Uterus (tissue), 4 donors: Measurements from ENCODE around the gene AUP1. TPM values are rescaled to one million over a fixed set of nuclear protein-coding genes. Genes with fewer than 3 reads are reported as not detected.

ENCODE experiments used
- DNase-seq, 2 donors: peaks; one replicate each; pipeline ENCODE4 v3.0.0-alpha.2; 2019 to 2020
- H3K27ac ChIP-seq, 2 donors: fragments of 200-600 bp; sonication (generic); 1 replicate in 1 of 2; 2 replicates in 1 of 2; pipeline ENCODE4 v1.5.1; 2016 to 2018
- H3K27me3 ChIP-seq, 2 donors: fragments of 200-600 bp; sonication (generic); one replicate each; pipeline ENCODE4 v1.5.1; 2018 to 2019; ENCODE audit warnings: control low read depth in 1 of 2
- H3K36me3 ChIP-seq, 2 donors: fragments of 200-600 bp; sonication (generic); one replicate each; pipeline ENCODE4 v1.5.1; 2019; ENCODE audit warnings: control low read depth in 1 of 2
- H3K4me1 ChIP-seq, 2 donors: fragments of 200-600 bp; sonication (generic); one replicate each; pipeline ENCODE4 v1.5.1; 2018 to 2019; ENCODE audit warnings: control low read depth in 1 of 2
- H3K4me3 ChIP-seq, 2 donors: fragments of 200-600 bp; sonication (generic); 1 replicate in 1 of 2; 2 replicates in 1 of 2; pipeline ENCODE4 v1.5.1; 2018 to 2019; ENCODE audit warnings: mild to moderate bottlenecking in 1 of 2
- H3K9me3 ChIP-seq, 2 donors: fragments of 200-600 bp; sonication (generic); one replicate each; pipeline ENCODE4 v1.5.1; 2019; ENCODE audit warnings: control low read depth in 1 of 2
- POLR2A ChIP-seq, 2 donors: fragments of 450-650 bp; IDR thresholded peaks; one replicate each; pipeline ENCODE4 v1.6.1; 2016; ENCODE audit warnings: antibody characterized with exemption in 2 of 2, mild to moderate bottlenecking in 1 of 2, moderate library complexity in 1 of 2
- intact Hi-C: fragments of 100-400 bp; cut with DNase I; formaldehyde crosslinking; loops from one replicate; pipeline ENCODE4 v1.15.1; 2023; ENCODE audit warnings: low total_unique reads
- total RNA-seq, 4 donors: library from RNA; depleted of rRNA in 3 of 4; stranded (reverse); fragments of >200 nt in 3 of 4; gene quantifications; one replicate each; pipeline versions ENCODE4 v1.1.0 to v1.2.4, GENCODE V29; 2014 to 2023
- TF ChIP-seq, protein P1 (sequence below), 4 experiments: fragments of 200-600 bp in 2 of 4; fragments of 450-650 bp in 2 of 4; sonication (generic) in 2 of 4; IDR thresholded peaks; one replicate each; pipeline ENCODE4 v1.5.1; 2016 to 2019; ENCODE audit warnings: antibody characterized with exemption in 4 of 4, mild to moderate bottlenecking in 2 of 4, moderate library complexity in 1 of 4
- donor health status: DM: yes; HTN: yes; CAD: no.

AUP1 gene
- total RNA-seq, 4 donors from 2014 or later: 62.8 to 87.0 (median 70.7) TPM

DNA sequence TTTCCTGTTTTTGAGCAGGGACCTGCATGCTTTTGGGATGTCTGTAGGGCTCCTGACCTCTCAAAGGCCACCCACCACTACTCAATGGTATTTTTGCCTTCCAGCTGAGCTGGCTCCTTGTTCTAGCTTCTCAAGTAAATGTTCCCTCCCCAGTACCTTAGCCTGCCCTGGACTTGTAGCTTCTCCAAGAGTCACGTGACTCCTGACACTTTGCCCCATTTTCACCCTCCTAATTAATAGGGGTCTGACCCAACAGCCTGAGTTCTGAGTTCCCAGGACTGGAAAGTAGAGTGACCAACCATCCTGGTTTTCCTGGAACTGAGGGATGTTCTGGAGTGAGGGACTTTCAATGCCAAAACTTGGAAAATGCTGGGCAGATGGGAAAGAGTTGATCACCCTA is 34.1 kb downstream of the AUP1 start:
- TF ChIP-seq POLR2A (IDR thresholded peaks at IDR 0.05): no peak
- TF ChIP-seq, protein P1, sequence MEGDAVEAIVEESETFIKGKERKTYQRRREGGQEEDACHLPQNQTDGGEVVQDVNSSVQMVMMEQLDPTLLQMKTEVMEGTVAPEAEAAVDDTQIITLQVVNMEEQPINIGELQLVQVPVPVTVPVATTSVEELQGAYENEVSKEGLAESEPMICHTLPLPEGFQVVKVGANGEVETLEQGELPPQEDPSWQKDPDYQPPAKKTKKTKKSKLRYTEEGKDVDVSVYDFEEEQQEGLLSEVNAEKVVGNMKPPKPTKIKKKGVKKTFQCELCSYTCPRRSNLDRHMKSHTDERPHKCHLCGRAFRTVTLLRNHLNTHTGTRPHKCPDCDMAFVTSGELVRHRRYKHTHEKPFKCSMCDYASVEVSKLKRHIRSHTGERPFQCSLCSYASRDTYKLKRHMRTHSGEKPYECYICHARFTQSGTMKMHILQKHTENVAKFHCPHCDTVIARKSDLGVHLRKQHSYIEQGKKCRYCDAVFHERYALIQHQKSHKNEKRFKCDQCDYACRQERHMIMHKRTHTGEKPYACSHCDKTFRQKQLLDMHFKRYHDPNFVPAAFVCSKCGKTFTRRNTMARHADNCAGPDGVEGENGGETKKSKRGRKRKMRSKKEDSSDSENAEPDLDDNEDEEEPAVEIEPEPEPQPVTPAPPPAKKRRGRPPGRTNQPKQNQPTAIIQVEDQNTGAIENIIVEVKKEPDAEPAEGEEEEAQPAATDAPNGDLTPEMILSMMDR (IDR thresholded peaks at IDR 0.05): no peak
- DNase-seq: no peak
- no peak overlapping the region for H3K4me3 ChIP-seq
- H3K27me3 ChIP-seq: peaks cover 4 to 25% of the 10 kb centered on the region in 2 donors
- no peaks in the 10 kb centered on the region for H3K9me3 ChIP-seq
- intact Hi-C loops: no loop called here
- H3K27ac ChIP-seq: no peak overlapping the region
- H3K36me3 ChIP-seq: no peaks in the 10 kb centered on the region
- H3K4me1 ChIP-seq: peaks cover 0 to 15% of the 10 kb centered on the region in 2 donors

DNA sequence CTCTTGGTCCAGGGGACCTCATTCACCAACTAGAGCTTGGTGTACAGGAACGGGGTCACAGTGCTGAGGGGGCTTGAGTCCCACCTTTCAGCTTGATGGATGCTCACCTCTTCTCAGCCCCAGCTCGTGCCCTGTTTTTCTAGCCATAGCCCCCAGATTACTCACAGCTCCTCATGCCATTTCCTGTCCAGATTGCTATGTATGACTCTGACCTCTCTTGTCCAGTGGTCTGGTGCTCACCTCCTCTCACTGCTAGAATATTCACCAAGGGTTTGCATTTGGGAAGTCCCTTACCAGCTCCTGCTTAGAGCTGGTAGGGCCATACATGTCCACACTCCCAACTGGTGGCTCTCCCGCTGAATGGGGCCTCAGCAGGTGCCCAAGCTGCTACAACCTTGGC is 36.0 kb downstream of the AUP1 start:
- intact Hi-C loops: no loop called here

DNA sequence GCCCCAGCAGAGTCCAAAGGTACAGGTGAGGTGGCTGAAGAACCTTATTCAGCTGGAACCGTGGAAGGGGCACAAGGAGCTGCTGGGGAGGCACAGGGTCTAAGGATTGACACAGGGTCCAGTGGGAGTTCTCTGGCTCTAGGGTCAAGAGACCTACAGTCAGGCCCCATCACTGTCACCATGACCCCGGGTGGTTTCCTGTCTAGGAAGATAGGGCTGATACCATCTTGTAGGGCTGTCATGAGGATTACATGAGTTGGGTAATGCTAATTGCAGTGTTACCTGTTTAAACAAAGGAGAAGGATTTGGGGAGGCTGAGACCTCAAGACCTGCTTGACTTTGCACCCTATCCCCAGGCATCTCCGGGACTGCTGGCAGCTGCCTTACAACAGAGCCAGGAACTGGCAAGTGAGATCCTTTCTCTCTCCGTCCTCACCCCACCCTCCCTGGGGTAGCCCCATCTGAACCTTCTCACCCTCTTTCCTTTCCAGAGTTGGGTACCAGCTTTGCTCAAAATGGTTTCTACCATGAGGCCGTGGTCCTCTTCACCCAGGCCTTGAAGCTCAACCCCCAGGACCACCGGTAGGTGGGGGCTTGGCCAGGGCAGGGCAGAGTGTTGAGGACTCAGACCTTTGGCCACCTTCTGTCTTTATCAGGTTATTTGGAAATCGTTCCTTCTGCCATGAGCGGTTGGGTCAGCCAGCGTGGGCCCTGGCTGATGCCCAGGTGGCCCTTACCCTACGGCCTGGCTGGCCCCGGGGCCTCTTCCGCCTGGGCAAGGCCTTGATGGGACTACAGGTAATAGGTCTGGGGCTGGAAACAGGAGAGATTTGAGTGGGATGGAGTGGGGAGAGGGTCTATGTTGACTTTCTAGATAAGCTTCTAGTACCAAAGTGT is 37.6 kb downstream of the AUP1 start:
- no peak overlapping the region for H3K4me3 ChIP-seq
- no peaks in the 10 kb centered on the region for H3K4me1 ChIP-seq
- TF ChIP-seq, protein P1 (IDR thresholded peaks at IDR 0.05): no peak
- TF ChIP-seq POLR2A (IDR thresholded peaks at IDR 0.05): no peak
- no peaks in the 10 kb centered on the region for H3K27me3 ChIP-seq
- H3K36me3 ChIP-seq: no peaks in the 10 kb centered on the region
- no peak for DNase-seq
- no peak overlapping the region for H3K27ac ChIP-seq
- H3K9me3 ChIP-seq: no peaks in the 10 kb centered on the region
- intact Hi-C loops: no loop called here

More for the DNA sequence above, 36.0 kb downstream of the AUP1 start:
- no peak overlapping the region for H3K4me3 ChIP-seq
- H3K4me1 ChIP-seq: peaks cover 0 to 9% of the 10 kb centered on the region in 2 donors
- no peak overlapping the region for H3K27ac ChIP-seq
- no peaks in the 10 kb centered on the region for H3K9me3 ChIP-seq
- DNase-seq: no peak
- no peak for TF ChIP-seq POLR2A (IDR thresholded peaks at IDR 0.05)
- H3K36me3 ChIP-seq: no peaks in the 10 kb centered on the region
- H3K27me3 ChIP-seq: peaks cover 0 to 9% of the 10 kb centered on the region in 2 donors

DNA sequence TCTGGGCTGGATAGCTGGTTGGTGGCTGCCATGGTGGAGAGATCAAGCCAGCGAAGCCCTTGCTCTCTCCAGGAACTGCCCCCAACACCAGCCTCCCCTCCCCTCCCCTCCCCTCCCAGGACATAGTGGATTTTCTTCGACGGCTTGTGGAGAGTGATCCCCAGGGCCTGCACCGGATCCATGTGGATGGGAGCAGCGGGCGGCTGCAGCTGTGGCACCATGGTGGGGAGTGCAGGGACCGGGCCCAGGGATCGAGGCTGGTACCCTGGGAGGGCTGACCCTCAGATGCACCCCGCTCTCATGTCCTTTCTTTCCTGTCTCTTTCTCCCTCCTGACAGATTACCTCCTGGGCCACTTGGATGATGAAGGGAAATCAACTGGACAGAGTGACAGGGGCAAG is 39.6 kb downstream of the AUP1 start:
- no peaks in the 10 kb centered on the region for H3K4me1 ChIP-seq
- no peaks in the 10 kb centered on the region for H3K36me3 ChIP-seq
- H3K27ac ChIP-seq: no peak overlapping the region
- no peak overlapping the region for H3K4me3 ChIP-seq
- no peaks in the 10 kb centered on the region for H3K9me3 ChIP-seq
- intact Hi-C loops: no loop called here
- H3K27me3 ChIP-seq: no peaks in the 10 kb centered on the region
- DNase-seq: no peak
- no peak for TF ChIP-seq POLR2A (IDR thresholded peaks at IDR 0.05)
- TF ChIP-seq, protein P1 (IDR thresholded peaks at IDR 0.05): no peak

DNA sequence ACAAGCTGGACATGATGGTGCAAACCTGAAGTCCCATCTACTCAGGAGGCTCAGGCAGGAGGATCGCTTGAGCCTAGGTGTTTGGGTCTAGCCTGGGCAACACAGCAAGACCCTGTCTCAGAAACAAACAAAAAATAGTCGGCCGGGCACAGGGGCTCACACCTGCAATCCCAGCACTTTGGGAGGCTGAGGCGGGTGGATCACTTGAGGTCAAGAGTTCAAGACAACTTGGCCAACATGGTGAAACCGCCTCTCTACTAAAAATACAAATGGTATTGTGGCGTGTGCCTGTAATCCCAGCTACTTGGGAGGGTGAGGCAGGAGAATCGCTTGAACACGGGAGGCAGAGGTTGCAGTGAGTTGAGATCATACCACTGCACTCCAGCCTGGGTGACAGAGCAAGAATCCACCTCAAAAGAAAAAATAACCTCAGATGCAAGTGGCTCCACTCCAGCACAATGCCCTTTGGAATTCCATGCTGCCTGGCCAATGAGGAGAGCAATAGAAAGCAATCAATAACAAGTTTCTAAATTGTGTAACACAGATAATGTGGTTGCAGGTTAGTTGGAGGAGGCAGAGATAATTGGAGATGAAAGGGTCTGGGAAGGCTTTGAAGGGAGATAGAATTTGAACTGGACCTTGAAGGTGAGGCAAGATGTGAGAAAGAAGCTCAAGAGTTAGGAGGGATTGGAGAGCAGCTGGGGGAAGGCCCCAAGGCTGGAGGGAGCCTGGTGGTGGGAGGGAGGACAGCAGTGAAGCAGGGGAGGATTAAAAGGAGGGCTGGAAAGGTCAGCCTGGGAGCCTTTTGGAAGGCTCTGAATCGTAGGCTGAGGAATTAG is 40.6 kb downstream of the AUP1 start:
- intact Hi-C loops: no loop called here
- Histone ChIP-seq H3K36me3 (no peaks in the 10 kb centered on the region), H3K27ac (no peak overlapping the region), H3K9me3 (no peaks in the 10 kb centered on the region), H3K4me1 (no peaks in the 10 kb centered on the region), H3K4me3 (no peak overlapping the region), H3K27me3 (no peaks in the 10 kb centered on the region)
- no peak for TF ChIP-seq POLR2A (IDR thresholded peaks at IDR 0.05)
- TF ChIP-seq, protein P1 (IDR thresholded peaks at IDR 0.05): no peak
- no peak for DNase-seq
